Nephron progenitor cell (in vitro differentiated cells): ENCODE results near the gene IL34.

ENCODE experiments used
- DNase-seq: peaks from one replicate; pipeline ENCODE4 v3.0.0; 2021
- H3K27ac Mint-ChIP-seq: 2 replicates; pipeline ENCODE4 v1.8.0; 2021; ENCODE audit warnings: mild to moderate bottlenecking, moderate library complexity, mixed read lengths
- H3K27me3 Mint-ChIP-seq: 2 replicates; pipeline ENCODE4 v1.8.0; 2021; ENCODE audit warnings: mild to moderate bottlenecking, low read depth, mixed read lengths; ENCODE audit not compliant: poor library complexity
- H3K36me3 Mint-ChIP-seq: 2 replicates; pipeline ENCODE4 v1.8.0; 2021; ENCODE audit warnings: low read depth, mixed read lengths
- H3K4me1 Mint-ChIP-seq: 2 replicates; pipeline ENCODE4 v1.8.0; 2021; ENCODE audit warnings: mixed read lengths
- H3K4me3 Mint-ChIP-seq: 2 replicates; pipeline ENCODE4 v1.8.0; 2021; ENCODE audit warnings: mild to moderate bottlenecking, moderate library complexity, mixed read lengths
- H3K9me3 Mint-ChIP-seq: 2 replicates; pipeline ENCODE4 v1.8.0; 2021; ENCODE audit warnings: mild to moderate bottlenecking, moderate library complexity, mixed read lengths
- TF ChIP-seq, protein P1 (sequence below): fragments of 200-600 bp; sonication (generic); IDR thresholded peaks from 2 replicates; pipeline ENCODE4 v1.5.0; 2021; ENCODE audit warnings: antibody characterized with exemption

Gene IL34

DNA sequence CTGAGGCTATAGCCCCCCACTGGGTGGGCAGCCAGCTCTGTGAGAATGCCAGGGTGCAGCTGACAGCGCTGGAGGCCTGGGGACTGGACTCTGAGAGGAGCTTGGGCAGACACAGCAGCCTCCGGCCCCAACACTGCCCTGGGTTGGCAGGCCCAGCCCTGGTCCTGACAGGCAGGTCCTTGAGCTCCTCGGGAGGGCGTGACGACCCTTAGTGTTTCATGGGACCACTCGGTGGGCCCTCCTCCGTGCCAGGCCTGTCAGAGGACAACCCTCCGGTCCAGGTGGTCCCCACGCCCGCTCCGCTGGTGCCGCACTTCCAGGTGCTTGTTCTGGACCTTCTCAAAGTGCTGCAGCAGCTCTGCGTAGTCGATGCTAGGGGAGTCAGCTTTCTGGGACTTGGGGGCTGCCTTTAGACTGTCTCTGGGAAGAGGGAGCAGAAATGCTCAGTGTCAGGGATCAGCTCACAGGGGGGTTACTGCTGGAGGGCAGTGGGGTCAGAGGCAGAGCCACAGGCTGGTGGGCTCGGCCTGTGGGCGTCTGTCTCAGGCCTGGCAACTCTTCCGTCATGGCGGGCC, 41.4 kb downstream of the IL34 start:
- no peak for DNase-seq
- TF ChIP-seq, protein P1, sequence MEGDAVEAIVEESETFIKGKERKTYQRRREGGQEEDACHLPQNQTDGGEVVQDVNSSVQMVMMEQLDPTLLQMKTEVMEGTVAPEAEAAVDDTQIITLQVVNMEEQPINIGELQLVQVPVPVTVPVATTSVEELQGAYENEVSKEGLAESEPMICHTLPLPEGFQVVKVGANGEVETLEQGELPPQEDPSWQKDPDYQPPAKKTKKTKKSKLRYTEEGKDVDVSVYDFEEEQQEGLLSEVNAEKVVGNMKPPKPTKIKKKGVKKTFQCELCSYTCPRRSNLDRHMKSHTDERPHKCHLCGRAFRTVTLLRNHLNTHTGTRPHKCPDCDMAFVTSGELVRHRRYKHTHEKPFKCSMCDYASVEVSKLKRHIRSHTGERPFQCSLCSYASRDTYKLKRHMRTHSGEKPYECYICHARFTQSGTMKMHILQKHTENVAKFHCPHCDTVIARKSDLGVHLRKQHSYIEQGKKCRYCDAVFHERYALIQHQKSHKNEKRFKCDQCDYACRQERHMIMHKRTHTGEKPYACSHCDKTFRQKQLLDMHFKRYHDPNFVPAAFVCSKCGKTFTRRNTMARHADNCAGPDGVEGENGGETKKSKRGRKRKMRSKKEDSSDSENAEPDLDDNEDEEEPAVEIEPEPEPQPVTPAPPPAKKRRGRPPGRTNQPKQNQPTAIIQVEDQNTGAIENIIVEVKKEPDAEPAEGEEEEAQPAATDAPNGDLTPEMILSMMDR = no peak
- Mint-ChIP-seq H3K27me3 (peaks cover 8% of the 10 kb centered on the region), H3K4me1 (peaks cover 48% of the 10 kb centered on the region), H3K27ac (peak overlapping the region; percentile 86), H3K9me3 (no peaks in the 10 kb centered on the region), H3K36me3 (no peaks in the 10 kb centered on the region), H3K4me3 (peak overlapping the region; percentile 77)

DNA sequence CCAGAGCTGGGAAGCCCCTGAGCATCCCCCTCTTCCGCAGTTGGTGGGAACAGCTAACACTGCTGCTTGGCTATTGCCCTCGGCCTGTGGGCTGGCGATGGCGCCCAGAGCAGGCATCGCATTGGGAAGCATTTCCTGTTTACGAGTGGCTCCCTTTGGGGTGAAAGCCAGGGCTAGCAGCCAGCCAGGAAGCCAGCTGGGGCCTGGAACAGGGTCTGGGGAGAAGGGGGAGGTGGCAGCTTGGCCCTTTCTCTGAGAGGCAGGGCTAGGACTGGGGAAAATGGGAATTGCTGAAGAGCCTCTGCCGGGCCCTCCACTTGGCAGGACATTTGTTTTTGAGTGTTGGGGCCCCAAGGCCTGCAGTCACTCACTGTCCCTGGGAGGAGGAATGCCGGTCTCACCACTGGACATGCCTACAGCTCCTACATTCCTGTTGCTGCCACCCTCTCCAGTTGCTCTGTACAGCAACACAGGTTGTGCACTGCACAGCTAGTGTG, 41.9 kb downstream of the IL34 start:
- no peak for DNase-seq
- no peaks in the 10 kb centered on the region for H3K9me3 Mint-ChIP-seq
- no peaks in the 10 kb centered on the region for H3K36me3 Mint-ChIP-seq
- peaks cover 8% of the 10 kb centered on the region for H3K27me3 Mint-ChIP-seq
- H3K27ac Mint-ChIP-seq = no peak overlapping the region
- TF ChIP-seq, protein P1 = no peak
- H3K4me1 Mint-ChIP-seq = peaks cover 51% of the 10 kb centered on the region
- H3K4me3 Mint-ChIP-seq = peak overlapping the region; percentile 32

DNA sequence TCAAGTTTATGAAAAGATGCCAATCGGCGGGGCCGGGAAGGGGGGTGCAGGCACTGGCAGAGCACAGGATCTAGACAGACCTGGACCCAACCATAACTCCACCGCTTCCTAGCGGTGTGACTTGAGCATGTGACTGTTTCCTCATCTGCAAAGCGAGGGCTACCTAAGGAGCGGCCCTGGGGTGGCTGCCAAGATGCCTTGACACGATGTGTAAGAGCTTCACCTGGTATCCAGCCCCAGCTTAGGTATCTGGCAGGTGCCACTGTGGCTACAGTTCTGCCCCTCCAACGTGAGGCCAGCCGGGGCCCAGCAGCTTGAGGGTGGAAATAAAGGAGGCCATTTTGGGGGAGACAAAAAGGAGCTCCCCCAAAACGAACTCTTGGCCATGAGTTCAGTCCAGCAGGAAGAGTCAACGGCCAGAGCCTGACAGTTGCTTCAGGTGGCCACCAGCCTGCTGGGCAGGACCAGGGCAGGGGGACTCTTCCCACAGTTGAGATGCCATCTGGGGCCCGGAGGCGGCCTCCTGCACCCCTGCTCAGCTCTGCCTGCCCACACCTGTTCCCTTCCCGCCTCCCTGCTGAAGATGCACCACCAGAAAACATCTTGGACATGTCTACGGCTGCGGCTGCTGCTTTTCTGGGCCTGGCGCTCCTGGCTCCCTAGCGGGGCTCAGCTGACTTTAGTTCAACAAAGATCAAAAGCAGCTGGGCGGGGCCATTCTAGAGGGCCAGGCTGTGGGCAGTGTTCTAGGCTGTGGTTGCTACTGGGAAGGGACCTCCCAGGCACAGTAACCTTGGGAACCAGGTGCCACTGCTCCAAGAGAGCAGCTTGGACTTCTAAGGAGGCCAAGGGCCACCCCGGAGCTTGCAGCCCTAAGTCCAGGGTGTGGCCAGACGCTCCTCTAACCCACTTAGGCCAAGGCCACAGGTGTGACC, 42.9 kb downstream of the IL34 start:
- no peaks in the 10 kb centered on the region for H3K36me3 Mint-ChIP-seq
- peaks cover 55% of the 10 kb centered on the region for H3K4me1 Mint-ChIP-seq
- no peak for DNase-seq
- no peaks in the 10 kb centered on the region for H3K9me3 Mint-ChIP-seq
- H3K4me3 Mint-ChIP-seq = no peak overlapping the region
- TF ChIP-seq, protein P1 = no peak
- H3K27ac Mint-ChIP-seq = no peak overlapping the region
- peaks cover 8% of the 10 kb centered on the region for H3K27me3 Mint-ChIP-seq

DNA sequence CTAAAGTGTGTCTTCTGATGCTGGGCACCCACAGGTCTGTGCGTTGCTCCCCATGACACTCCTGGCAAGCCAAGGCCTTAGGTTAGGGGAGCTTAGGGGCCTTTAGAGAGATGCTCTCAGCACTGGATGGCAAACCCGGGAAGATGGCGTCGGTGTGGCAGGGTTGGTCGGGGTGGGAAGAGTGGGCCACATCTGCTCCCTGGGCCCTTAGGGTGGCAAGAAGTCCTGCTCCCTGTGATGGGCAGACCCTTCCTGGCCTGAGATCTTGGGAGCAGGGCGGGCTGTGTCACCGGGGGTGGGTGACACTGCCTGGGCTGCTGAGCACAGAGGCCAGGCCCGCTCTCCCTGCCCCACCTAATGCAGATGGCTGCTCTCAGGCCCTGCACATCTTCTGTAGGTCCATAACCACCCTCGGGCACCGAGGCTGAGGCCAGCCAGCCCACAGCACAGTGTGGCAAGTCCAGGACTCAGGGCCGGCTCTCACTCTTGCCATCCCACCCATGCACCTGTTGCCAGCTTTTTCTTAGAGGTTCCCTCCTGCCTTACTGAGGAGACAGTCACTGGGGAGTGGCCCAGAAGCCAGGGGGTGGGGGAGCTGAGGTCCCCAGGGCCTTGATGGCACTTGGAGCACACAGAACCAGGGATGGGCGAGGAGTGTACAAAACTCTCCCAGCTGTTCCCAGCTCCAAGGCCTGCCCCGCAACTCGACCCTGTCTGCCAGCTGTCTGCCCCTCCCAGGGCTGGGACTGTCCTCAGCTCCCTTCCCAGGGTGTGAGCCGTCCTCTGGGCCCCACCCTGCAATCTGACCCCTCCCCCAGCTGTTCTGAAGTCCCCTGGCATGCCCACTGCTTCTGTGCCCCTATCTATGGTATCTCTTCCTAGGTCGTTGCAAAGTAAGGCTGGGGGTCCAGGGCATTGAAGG, 43.9 kb downstream of the IL34 start:
- H3K27ac Mint-ChIP-seq = no peak overlapping the region
- H3K9me3 Mint-ChIP-seq = no peaks in the 10 kb centered on the region
- peaks cover under 1% of the 10 kb centered on the region for H3K36me3 Mint-ChIP-seq
- TF ChIP-seq, protein P1 = no peak
- DNase-seq = no peak
- H3K4me1 Mint-ChIP-seq = peaks cover 60% of the 10 kb centered on the region
- peaks cover 8% of the 10 kb centered on the region for H3K27me3 Mint-ChIP-seq
- no peak overlapping the region for H3K4me3 Mint-ChIP-seq

DNA sequence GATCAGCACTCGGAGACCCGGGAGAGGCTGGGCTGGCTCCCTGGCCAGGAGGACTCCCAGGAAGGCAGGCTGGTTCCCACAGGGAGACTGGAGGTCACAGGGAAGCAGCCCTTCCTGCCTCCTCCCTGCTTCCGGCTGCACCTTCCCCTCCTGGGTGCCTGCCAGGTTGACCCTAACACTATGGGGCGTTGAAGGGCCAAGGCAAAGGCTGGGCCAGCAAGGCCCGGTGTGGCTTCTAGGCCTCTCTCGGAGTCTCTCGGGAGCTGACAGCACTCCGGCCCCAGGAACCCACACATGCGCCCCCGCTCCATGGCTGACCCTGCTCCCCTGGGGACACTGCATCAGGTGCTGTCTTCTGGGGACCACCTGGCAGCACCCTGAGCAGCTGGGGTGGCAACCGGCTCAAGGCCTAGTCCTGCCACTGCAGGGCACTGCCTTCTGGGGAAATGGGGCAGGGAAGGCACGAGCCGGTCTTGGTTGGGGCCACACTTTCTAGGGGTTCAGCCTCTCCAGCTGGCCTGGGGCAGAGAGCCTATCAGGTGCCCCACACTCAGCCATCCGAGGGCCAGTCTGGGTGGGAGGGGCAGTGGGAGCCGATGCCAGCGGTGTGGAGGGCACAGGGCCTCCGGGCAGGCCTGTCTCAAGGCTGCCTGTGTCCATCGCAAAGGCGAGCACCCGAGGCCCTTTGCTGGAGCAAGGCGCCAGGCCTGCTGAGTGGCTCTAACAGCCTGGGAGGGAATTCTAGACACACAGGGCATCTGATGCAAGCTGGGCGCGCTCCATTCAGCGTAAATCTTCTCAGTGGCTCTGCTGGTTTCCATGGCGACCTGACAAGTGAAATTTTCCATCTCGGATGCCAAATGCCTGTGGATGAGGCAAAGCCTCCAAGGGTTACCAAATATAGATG, 45.1 kb downstream of the IL34 start:
- H3K27me3 Mint-ChIP-seq = peaks cover 5% of the 10 kb centered on the region

More for the DNA sequence above, 45.1 kb downstream of the IL34 start:
- peak; percentile 49 for DNase-seq
- H3K4me1 Mint-ChIP-seq = peaks cover 66% of the 10 kb centered on the region
- no peak overlapping the region for H3K4me3 Mint-ChIP-seq
- TF ChIP-seq, protein P1 = no peak
- H3K9me3 Mint-ChIP-seq = no peaks in the 10 kb centered on the region
- H3K36me3 Mint-ChIP-seq = peaks cover 5% of the 10 kb centered on the region
- peak overlapping the region; percentile 72 for H3K27ac Mint-ChIP-seq
